WERI-Rb-1 (cell line): Measurements from ENCODE around the gene KRTAP5-7.
"Not testable (repeated sequence)": the region's sequence is repeated elsewhere in the genome, so short reads cannot be mapped to it uniquely, and the experiment has no call there.

Experiments
- DNase-seq: peaks from one replicate; pipeline ENCODE4 v3.0.0-alpha.2; 2020
- H3K27ac ChIP-seq: fragments of 250-450 bp; sonication (Bioruptor Pico); 2 replicates; pipeline ENCODE4 v1.5.1; 2020; ENCODE audit warnings: mild to moderate bottlenecking, moderate library complexity
- H3K27me3 ChIP-seq: fragments of 250-450 bp; sonication (Bioruptor Pico); 2 replicates; pipeline ENCODE4 v1.5.1; 2021; ENCODE audit warnings: mild to moderate bottlenecking, low read depth, moderate library complexity; ENCODE audit not compliant: insufficient read depth, severe bottlenecking
- H3K36me3 ChIP-seq: fragments of 250-450 bp; sonication (Bioruptor Pico); 2 replicates; pipeline ENCODE4 v1.5.1; 2020; ENCODE audit warnings: mild to moderate bottlenecking, moderate library complexity
- H3K4me3 ChIP-seq: 2 replicates; pipeline ENCODE4 v1.5.1; 2011; ENCODE audit warnings: low read depth, mild to moderate bottlenecking, control low read depth, low read length
- H3K9me3 ChIP-seq: fragments of 250-450 bp; sonication (Bioruptor Pico); 2 replicates; pipeline ENCODE4 v1.5.1; 2021; ENCODE audit warnings: mild to moderate bottlenecking, moderate library complexity; ENCODE audit not compliant: severe bottlenecking
- TF ChIP-seq, protein P1 (sequence below): IDR thresholded peaks from 2 replicates; pipeline ENCODE4 v1.5.1; 2011; ENCODE audit warnings: low read depth, mild to moderate bottlenecking, control low read depth, inconsistent platforms, low read length

KRTAP5-7 gene

DNA sequence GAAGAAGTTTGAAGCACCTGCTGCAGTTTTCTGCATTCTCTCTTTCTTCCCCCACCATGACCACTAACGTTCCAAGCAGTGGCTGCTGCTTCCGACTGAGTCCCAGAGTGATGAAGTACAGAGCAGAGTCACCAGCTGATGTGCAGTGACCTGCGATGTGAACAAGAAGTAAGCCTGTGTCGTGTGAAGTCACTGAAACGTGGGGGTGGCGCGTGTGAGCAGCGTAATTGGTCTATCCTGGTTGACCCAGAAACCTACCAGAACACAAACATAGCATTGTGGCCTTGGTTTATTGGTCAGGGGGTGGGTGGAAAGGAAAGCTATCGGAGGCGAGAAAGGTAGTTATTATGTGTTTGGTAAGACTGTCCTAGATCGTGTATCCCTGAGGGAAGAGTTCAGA lies 3.5 kb downstream of the KRTAP5-7 start:
- H3K4me3 ChIP-seq, result no peak overlapping the region
- no peak for DNase-seq
- TF ChIP-seq, protein P1, sequence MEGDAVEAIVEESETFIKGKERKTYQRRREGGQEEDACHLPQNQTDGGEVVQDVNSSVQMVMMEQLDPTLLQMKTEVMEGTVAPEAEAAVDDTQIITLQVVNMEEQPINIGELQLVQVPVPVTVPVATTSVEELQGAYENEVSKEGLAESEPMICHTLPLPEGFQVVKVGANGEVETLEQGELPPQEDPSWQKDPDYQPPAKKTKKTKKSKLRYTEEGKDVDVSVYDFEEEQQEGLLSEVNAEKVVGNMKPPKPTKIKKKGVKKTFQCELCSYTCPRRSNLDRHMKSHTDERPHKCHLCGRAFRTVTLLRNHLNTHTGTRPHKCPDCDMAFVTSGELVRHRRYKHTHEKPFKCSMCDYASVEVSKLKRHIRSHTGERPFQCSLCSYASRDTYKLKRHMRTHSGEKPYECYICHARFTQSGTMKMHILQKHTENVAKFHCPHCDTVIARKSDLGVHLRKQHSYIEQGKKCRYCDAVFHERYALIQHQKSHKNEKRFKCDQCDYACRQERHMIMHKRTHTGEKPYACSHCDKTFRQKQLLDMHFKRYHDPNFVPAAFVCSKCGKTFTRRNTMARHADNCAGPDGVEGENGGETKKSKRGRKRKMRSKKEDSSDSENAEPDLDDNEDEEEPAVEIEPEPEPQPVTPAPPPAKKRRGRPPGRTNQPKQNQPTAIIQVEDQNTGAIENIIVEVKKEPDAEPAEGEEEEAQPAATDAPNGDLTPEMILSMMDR, result no peak
- no peaks in the 10 kb centered on the region for H3K9me3 ChIP-seq
- no peaks in the 10 kb centered on the region for H3K27me3 ChIP-seq
- no peak overlapping the region for H3K27ac ChIP-seq
- H3K36me3 ChIP-seq, result no peaks in the 10 kb centered on the region

DNA sequence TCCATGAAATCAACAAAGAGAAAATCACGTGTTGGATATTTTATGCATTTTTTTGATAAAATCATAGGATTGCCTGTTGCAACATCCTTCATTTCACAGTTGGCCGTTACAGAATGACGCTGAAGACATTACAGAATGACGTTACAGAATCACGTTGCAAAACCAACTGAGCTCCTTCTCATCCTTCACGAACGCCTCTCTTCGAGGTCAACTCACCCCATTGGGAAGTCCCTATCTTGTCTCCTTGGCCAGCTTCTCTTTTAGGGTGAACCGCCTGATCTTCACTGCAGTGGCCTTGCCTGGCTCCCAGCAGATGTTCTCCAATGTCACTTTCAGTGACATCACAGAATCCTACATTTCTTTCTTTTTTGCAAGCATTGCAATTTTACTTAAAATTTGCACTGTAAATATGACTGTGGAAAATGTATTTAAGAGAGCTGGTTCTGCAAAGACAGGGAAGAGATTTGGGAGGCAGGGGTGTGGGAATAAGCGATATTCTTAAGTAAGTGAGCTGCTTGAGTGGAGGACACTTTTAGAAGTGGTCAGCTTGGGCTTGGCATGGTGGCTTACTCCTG lies 5.1 kb downstream of the KRTAP5-7 start:
- no peak overlapping the region for H3K4me3 ChIP-seq
- TF ChIP-seq, protein P1, result no peak
- no peak for DNase-seq
- H3K27me3 ChIP-seq, result no peaks in the 10 kb centered on the region
- H3K36me3 ChIP-seq, result no peaks in the 10 kb centered on the region
- H3K27ac ChIP-seq, result no peak overlapping the region
- H3K9me3 ChIP-seq, result no peaks in the 10 kb centered on the region

DNA sequence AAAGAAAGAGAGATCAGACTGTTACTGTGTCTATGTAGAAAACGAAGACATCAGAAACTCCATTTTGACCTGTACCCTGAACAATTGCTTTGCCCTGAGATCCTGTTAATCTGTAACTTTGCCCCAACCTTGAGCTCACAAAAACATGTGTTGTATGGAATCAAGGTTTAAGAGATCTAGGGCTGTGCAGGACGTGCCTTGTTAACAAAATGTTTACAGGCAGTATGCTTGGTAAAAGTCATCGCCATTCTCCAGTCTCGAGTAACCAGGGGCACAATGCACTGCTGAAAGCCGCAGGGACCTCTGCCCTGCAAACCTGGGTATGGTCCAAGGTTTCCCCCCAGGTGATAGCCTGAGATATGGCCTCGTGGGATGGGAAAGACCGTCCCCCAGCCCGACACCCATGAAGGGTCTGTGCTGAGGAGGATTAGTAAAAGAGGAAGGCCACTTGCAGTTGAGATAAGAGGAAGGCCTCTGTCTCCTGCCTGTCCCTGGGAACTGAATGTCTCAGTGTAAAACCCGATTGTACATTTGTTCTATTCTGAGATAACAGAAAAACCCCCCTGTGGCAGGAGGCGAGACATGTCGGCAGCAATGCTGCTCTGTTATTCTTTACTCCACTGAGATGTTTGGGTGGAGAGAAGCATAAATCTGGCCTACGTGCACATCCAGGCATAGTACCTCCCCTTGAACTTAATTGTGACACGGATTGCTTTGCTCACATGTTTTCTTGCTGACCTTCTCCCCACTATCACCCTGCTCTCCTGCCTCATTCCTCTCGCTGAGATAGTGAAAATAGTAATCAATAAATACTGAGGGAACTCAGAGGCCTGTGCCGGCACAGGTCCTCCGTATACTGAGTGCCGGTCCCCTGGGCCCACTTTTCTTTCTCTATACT lies 7.9 kb downstream of the KRTAP5-7 start:
- H3K9me3 ChIP-seq, DNase-seq, H3K27me3 ChIP-seq, H3K36me3 ChIP-seq, H3K27ac ChIP-seq, H3K4me3 ChIP-seq: not testable (repeated sequence)

DNA sequence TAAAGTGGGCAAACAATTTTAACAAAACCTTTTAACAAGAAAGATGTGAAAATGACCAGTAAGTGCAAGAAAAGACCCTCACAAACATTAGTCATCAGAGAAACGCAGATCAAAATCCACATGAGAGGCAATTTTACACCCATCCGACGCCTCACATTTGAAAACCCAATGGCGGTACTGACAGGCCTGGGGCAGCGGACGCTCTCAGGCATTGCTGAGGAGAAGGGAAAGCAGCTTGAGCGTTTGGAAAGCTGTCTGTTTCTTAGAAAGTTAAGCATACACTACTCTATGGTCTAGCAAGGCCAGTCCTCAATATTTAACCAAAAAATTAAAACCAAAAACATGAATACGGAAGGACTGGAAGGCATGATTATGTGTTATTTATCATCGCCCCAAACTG lies 8.8 kb downstream of the KRTAP5-7 start:
- no peak overlapping the region for H3K4me3 ChIP-seq
- no peaks in the 10 kb centered on the region for H3K9me3 ChIP-seq
- DNase-seq, result no peak
- no peaks in the 10 kb centered on the region for H3K36me3 ChIP-seq
- H3K27me3 ChIP-seq, result no peaks in the 10 kb centered on the region
- no peak overlapping the region for H3K27ac ChIP-seq
- TF ChIP-seq, protein P1, result no peak

DNA sequence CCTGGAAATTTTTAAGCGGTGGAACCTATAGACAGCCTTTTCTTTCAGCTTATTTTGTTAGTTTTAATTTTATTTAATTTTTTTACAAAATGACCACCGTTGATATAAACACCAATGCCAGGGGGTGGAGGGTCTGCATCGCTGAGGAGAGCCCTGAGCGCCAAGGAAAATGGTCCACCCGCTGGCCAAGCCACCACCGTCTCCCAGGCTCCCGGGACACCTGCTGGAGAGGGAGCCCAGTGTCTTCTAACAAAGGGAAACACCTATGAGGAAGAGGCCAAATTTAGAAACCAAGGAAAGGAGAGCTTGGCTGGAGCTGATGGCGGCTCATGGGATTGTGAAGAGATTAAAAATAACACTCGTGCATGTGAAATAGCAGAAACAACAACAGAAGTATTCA lies 10.5 kb downstream of the KRTAP5-7 start:
- DNase-seq, result no peak
- TF ChIP-seq, protein P1, result no peak

DNA sequence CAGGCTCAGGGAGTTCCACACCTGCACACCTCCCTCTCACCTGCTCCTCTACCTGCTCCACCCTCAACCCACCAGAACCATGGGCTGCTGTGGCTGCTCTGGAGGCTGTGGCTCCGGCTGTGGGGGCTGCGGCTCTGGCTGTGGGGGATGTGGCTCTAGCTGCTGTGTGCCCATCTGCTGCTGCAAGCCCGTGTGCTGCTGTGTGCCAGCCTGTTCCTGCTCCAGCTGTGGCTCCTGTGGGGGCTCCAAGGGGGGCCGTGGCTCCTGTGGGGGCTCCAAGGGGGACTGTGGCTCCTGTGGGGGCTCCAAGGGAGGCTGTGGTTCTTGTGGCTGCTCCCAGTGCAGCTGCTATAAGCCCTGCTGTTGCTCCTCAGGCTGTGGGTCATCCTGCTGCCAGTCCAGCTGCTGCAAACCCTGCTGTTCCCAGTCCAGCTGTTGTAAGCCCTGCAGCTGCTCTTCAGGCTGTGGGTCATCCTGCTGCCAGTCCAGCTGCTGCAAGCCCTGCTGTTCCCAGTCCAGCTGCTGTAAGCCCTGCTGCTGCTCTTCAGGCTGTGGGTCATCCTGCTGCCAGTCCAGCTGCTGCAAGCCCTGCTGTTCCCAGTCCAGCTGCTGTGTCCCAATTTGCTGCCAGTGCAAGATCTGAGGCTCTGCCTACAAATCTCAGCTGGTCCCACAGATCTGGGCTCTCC lies 11.1 kb downstream of the KRTAP5-7 start, which contains the start of gene KRTAP5-8:
Gene KRTAP5-8 (plus strand): TSS at position 49 of the 689 bp plus-strand sequence. CDS start 31 bp downstream, at position 80.
- not testable (repeated sequence) for H3K27ac ChIP-seq, H3K4me3 ChIP-seq, H3K36me3 ChIP-seq, H3K9me3 ChIP-seq, H3K27me3 ChIP-seq, DNase-seq

More for the DNA sequence above, 10.5 kb downstream of the KRTAP5-7 start:
- Histone ChIP-seq H3K4me3 (no peak overlapping the region), H3K27me3 (no peaks in the 10 kb centered on the region), H3K27ac (no peak overlapping the region), H3K9me3 (no peaks in the 10 kb centered on the region), H3K36me3 (no peaks in the 10 kb centered on the region)
